OCI-LY7 (cell line): Measurements from ENCODE around the gene ENDOD1. TPM values are rescaled to one million over a fixed set of nuclear protein-coding genes. Genes with fewer than 3 reads are reported as not detected.

ENCODE experiments used
- BruUV-seq: library from RNA; stranded (reverse); fragments of 400-500 nt; replicated peaks from 2 replicates; lab custom pipeline; 2021; lab: Mats Ljungman, UMichigan
- CTCF ChIA-PET: fragments of 300-600 bp; sonication (Branson Sonifier 250); formaldehyde crosslinking; loops from one replicate; lab custom pipeline; 2022; ENCODE audit warnings: antibody characterized with exemption; ENCODE audit not compliant: unreplicated experiment; lab: Charles Lee
- POLR2A ChIA-PET: fragments of 300-600 bp; sonication (Branson Sonifier 250); formaldehyde crosslinking; loops from one replicate; lab custom pipeline; 2022; ENCODE audit warnings: antibody characterized with exemption; lab: Charles Lee
- DNase-seq: peaks from one replicate; pipeline ENCODE4 v3.0.0-alpha.2; 2015; ENCODE audit warnings: low spot score
- H2AFZ ChIP-seq: fragments of 200-600 bp; sonication (generic), shearing (Covaris generic); 2 replicates; pipeline ENCODE4 v1.6.1; 2014; ENCODE audit warnings: mild to moderate bottlenecking, antibody characterized with exemption, low read length, moderate library complexity
- H3K27ac ChIP-seq: fragments of 200-600 bp; sonication (generic); 2 replicates; pipeline ENCODE4 v1.5.1; 2014; ENCODE audit warnings: mixed run types, low read depth, mild to moderate bottlenecking, moderate library complexity, low read length, inconsistent platforms; ENCODE audit not compliant: poor library complexity, severe bottlenecking
- H3K36me3 ChIP-seq: fragments of 200-600 bp; sonication (generic); 2 replicates; pipeline ENCODE4 v1.6.1; 2014; ENCODE audit warnings: mild to moderate bottlenecking, antibody characterized with exemption, low read length, moderate library complexity, mixed read lengths; ENCODE audit not compliant: insufficient read depth
- H3K4me1 ChIP-seq: fragments of 200-600 bp; sonication (generic); 2 replicates; pipeline ENCODE4 v1.5.1; 2014; ENCODE audit warnings: mild to moderate bottlenecking, low read length; ENCODE audit not compliant: insufficient read depth, poor library complexity, severe bottlenecking
- H3K4me2 ChIP-seq: fragments of 200-600 bp; sonication (generic); 2 replicates; pipeline ENCODE4 v1.6.1; 2014; ENCODE audit warnings: mild to moderate bottlenecking, low read length
- H3K4me3 ChIP-seq: fragments of 200-600 bp; sonication (generic); 2 replicates; pipeline ENCODE4 v1.5.1; 2014; ENCODE audit warnings: mild to moderate bottlenecking, low read depth, low read length; ENCODE audit not compliant: poor library complexity, severe bottlenecking
- H3K79me2 ChIP-seq: fragments of 200-600 bp; sonication (generic); 2 replicates; pipeline ENCODE4 v1.6.1; 2016; ENCODE audit warnings: low read depth, mild to moderate bottlenecking, low read length, moderate library complexity, mixed read lengths; ENCODE audit not compliant: insufficient read depth
- H3K9me2 ChIP-seq: fragments of 200-600 bp; sonication (generic); 2 replicates; pipeline ENCODE4 v1.6.1; 2016; ENCODE audit warnings: mild to moderate bottlenecking, low read length, mixed read lengths; ENCODE audit not compliant: insufficient read depth
- H3K9me3 ChIP-seq: fragments of 200-600 bp; sonication (generic); 2 replicates; pipeline ENCODE4 v1.6.1; 2014; ENCODE audit warnings: mild to moderate bottlenecking, mixed run types, low read length, mixed read lengths
- H4K20me1 ChIP-seq: fragments of 200-600 bp; sonication (generic); 2 replicates; pipeline ENCODE4 v1.6.1; 2014; ENCODE audit warnings: mild to moderate bottlenecking, antibody characterized with exemption, low read length, moderate library complexity, mixed read lengths; ENCODE audit not compliant: insufficient read depth
- EZH2phosphoT487 ChIP-seq: fragments of 200-600 bp; sonication (generic); IDR thresholded peaks from 2 replicates; pipeline ENCODE4 v1.6.1; 2018; ENCODE audit warnings: low read depth, borderline replicate concordance, mild to moderate bottlenecking, mixed run types, antibody characterized with exemption, low read length, moderate library complexity, mixed read lengths
- intact Hi-C: fragments of 100-400 bp; cut with micrococcal nuclease; formaldehyde crosslinking; loops from one replicate; pipeline ENCODE4 v1.10.0; 2022; ENCODE audit not compliant: unreplicated experiment
- total RNA-seq, 2 experiments: library from RNA; depleted of rRNA in 1 of 2; stranded (reverse); fragments of >200 nt in 1 of 2; shearing (Covaris generic) in 1 of 2; gene quantifications; 2 replicates each; pipeline ENCODE4 v1.2.3, GENCODE V29; 2014 to 2022
- TF ChIP-seq, protein P1 (sequence below): fragments of 200-600 bp; sonication (generic); conservative IDR thresholded peaks from 2 replicates; pipeline ENCODE4 v1.5.1; 2014; ENCODE audit warnings: mild to moderate bottlenecking, antibody characterized with exemption, low read length, moderate library complexity, mixed read lengths

The ENDOD1 gene
- total RNA-seq, 2 experiments from 2014 or later = 20.4 to 22.5 TPM

DNA sequence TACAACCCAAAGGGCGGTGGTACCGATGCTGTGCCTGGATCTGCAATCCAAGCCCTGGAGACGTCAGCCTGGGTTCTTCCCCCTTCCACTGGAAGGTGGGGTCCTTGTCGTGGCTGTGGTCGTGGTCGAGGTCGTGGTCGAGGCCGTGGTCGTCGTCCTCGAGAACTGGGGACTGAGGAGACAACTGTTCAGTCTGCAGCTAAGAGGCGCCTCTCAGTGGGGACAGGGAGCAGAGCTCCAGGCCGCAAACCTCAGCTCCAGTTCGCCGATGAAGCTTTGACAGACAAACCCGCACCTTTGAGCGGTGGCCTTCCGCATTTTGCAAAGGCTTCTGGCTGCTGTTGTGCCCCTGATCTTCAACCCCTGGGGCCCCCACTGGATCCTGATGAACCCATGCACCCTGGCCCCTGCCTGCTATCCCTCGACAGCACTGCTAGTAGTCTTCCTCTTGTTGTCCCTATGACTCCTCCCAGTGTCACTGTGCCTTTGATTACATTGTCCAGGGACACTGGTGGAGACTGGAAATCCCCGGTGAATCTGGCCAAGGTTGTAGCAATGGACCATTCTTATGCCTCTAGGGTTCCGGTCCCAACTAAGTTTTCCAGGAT lies 38.9 kb upstream of the ENDOD1 start:
- Histone ChIP-seq H3K4me3 (no peak overlapping the region), H3K9me3 (no peaks in the 10 kb centered on the region), H2AFZ (no peak overlapping the region), H4K20me1 (no peaks in the 10 kb centered on the region), H3K4me2 (no peak overlapping the region), H3K36me3 (no peaks in the 10 kb centered on the region), H3K79me2 (no peaks in the 10 kb centered on the region), H3K9me2 (no peaks in the 10 kb centered on the region), H3K4me1 (no peaks in the 10 kb centered on the region), H3K27ac (no peak overlapping the region)
- CTCF ChIA-PET = no interaction called here
- POLR2A ChIA-PET = no interaction called here
- no peak for TF ChIP-seq EZH2phosphoT487
- TF ChIP-seq, protein P1, sequence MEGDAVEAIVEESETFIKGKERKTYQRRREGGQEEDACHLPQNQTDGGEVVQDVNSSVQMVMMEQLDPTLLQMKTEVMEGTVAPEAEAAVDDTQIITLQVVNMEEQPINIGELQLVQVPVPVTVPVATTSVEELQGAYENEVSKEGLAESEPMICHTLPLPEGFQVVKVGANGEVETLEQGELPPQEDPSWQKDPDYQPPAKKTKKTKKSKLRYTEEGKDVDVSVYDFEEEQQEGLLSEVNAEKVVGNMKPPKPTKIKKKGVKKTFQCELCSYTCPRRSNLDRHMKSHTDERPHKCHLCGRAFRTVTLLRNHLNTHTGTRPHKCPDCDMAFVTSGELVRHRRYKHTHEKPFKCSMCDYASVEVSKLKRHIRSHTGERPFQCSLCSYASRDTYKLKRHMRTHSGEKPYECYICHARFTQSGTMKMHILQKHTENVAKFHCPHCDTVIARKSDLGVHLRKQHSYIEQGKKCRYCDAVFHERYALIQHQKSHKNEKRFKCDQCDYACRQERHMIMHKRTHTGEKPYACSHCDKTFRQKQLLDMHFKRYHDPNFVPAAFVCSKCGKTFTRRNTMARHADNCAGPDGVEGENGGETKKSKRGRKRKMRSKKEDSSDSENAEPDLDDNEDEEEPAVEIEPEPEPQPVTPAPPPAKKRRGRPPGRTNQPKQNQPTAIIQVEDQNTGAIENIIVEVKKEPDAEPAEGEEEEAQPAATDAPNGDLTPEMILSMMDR = no peak
- no TSS peak for BruUV-seq
- DNase-seq = no peak
- intact Hi-C loops = no loop called here

DNA sequence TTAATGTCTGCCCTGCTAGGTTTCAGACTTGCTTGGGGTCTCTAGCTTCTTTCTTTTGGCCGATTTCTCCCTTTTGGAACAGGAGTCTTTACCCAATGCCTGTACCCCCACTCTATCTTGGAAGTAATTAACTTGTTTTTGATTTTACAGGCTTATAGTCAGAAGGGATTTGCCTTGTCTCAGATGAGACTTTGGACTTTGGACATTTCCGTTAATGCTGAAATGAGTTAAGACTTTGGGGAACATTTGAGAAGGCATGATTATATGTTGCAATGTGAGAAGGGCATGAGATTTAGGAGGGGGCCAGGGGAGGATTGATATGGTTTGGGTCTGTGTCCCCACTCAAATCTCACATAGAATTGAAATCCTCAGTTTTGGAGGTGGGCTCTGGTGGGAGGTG lies 35.3 kb upstream of the ENDOD1 start:
- Histone ChIP-seq H3K4me1 (no peaks in the 10 kb centered on the region), H3K27ac (no peak overlapping the region), H3K79me2 (no peaks in the 10 kb centered on the region), H3K9me2 (no peaks in the 10 kb centered on the region), H3K36me3 (no peaks in the 10 kb centered on the region), H4K20me1 (no peaks in the 10 kb centered on the region), H3K4me2 (no peak overlapping the region), H2AFZ (no peak overlapping the region), H3K9me3 (no peaks in the 10 kb centered on the region), H3K4me3 (no peak overlapping the region)
- TF ChIP-seq, protein P1 = no peak
- TF ChIP-seq EZH2phosphoT487 = no peak
- ChIA-PET POLR2A (interaction anchor here (1.4 kb wide), 1 partner anchor 12 kb away, joined by 4 read pairs; the partner anchor contains the start of gene SRSF8), CTCF (no interaction called here)
- DNase-seq = no peak
- intact Hi-C loops = no loop called here
- BruUV-seq = no TSS peak

DNA sequence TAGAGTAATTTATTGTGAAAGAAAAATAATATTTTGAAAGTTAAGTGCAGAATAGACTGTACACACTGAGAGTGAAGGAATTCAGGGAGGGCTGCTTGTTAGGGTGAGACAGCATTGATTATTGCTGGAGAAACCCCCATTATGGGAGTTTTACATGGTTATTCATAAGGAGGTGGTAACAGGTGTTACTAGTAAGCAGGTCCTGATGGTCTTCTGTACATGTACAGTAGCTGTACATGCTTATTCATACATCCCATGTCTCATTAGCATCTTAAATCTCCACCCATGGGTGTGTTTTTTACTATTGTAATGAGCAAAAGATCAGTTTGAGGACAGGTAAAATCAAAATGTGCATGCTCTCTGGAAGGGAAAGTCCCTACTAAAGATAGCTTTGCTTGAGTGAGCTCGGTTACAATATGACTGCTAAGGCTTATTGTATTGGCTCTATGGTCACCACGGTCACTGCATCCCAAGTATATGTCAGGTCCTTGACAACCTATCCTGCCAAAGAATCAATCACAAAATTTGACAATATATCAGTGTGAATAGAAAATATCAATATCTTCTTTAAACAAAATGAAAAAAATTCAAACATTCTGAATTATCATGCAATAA lies 34.3 kb upstream of the ENDOD1 start:
- DNase-seq = no peak
- CTCF ChIA-PET = no interaction called here
- H3K9me2 ChIP-seq = no peaks in the 10 kb centered on the region
- H2AFZ ChIP-seq = no peak overlapping the region
- intact Hi-C loops = no loop called here
- no peaks in the 10 kb centered on the region for H3K36me3 ChIP-seq
- no peak overlapping the region for H3K4me2 ChIP-seq
- no peak for TF ChIP-seq EZH2phosphoT487
- TF ChIP-seq, protein P1 = no peak
- POLR2A ChIA-PET = interaction anchor here (1.1 kb wide), 1 partner anchor 11 kb away, joined by 5 read pairs; the partner anchor contains the start of gene SRSF8
- H4K20me1 ChIP-seq = no peaks in the 10 kb centered on the region
- H3K4me1 ChIP-seq = no peaks in the 10 kb centered on the region
- BruUV-seq = no TSS peak
- H3K9me3 ChIP-seq = no peaks in the 10 kb centered on the region
- H3K4me3 ChIP-seq = no peak overlapping the region
- no peak overlapping the region for H3K27ac ChIP-seq
- H3K79me2 ChIP-seq = no peaks in the 10 kb centered on the region
